Mammary epithelial cell (primary cell): ENCODE results near the gene GALNT2.

Experiments used
- CTCF ChIP-seq, 2 donors: IDR thresholded peaks in 1 of 2; conservative IDR thresholded peaks in 1 of 2; 2 replicates each; pipeline ENCODE4 v1.5.1; 2011 to 2012; ENCODE audit warnings: inconsistent platforms in 2 of 2, low read length in 2 of 2, mild to moderate bottlenecking in 2 of 2, control low read depth in 1 of 2, low read depth in 1 of 2; ENCODE audit not compliant: insufficient read depth in 1 of 2; ENCODE audit errors: extremely low read depth in 1 of 2
- EZH2 ChIP-seq: IDR thresholded peaks from 2 replicates; pipeline ENCODE4 v1.6.1; 2012; ENCODE audit warnings: low read length, inconsistent platforms, borderline replicate concordance

- no peak for TF ChIP-seq CTCF (conservative IDR thresholded peaks at IDR 0.05 in 1 of 2, IDR thresholded peaks at IDR 0.05 in 1 of 2; ENCODE audit: extremely low read depth in 1 of 2, insufficient read depth in 1 of 2, low read depth in 1 of 2, low read length in 2 of 2)
- TF ChIP-seq EZH2 = no peak
These were observed 50.7 kb downstream of the GALNT2 start for GRCh38 chr1:230117694-230118093.
